ENCODE measurements around the gene TOMM40.
"Not testable (repeated sequence)": the region's sequence is repeated elsewhere in the genome, so short reads cannot be mapped to it uniquely, and the experiment has no call there.

The TOMM40 gene

GRCh38 chr19:44925114-44925891, 34.2 kb downstream of the TOMM40 start:
- FAIRE-seq (no peak), DNase-seq (ENCODE audit: insufficient read length, low spot score) (no peak)
- no peak for TF ChIP-seq CTCF (IDR thresholded peaks at IDR 0.05; ENCODE audit: insufficient read depth, missing control alignments)

GRCh38 chr19:44926245-44927077, 35.4 kb downstream of the TOMM40 start:
- FAIRE-seq; DNase-seq (ENCODE audit: insufficient read length, low spot score): not testable (repeated sequence)

GRCh38 chr19:44927746-44928145, 36.7 kb downstream of the TOMM40 start:
- no peak for TF ChIP-seq CTCF (IDR thresholded peaks at IDR 0.05; ENCODE audit: insufficient read depth, missing control alignments)
- no peak for DNase-seq (ENCODE audit: insufficient read length, low spot score)
- no peak for FAIRE-seq

GRCh38 chr19:44930088-44930487, 39.0 kb downstream of the TOMM40 start:
- DNase-seq (ENCODE audit: insufficient read length, low spot score) (no peak), FAIRE-seq (no peak)
- TF ChIP-seq CTCF (IDR thresholded peaks at IDR 0.05; ENCODE audit: insufficient read depth, missing control alignments): no peak

- no peak for DNase-seq (ENCODE audit: insufficient read length, low spot score)
- no peak for TF ChIP-seq CTCF (IDR thresholded peaks at IDR 0.05; ENCODE audit: insufficient read depth, missing control alignments)
- FAIRE-seq: no peak
Observed at GRCh38 chr19:44931541-44931940, 40.5 kb downstream of the TOMM40 start.

GRCh38 chr19:44939668-44940067, 48.6 kb downstream of the TOMM40 start:
- DNase-seq (ENCODE audit: insufficient read length, low spot score) (no peak), FAIRE-seq (no peak)
- no peak for TF ChIP-seq CTCF (IDR thresholded peaks at IDR 0.05; ENCODE audit: insufficient read depth, missing control alignments)

- DNase-seq (ENCODE audit: insufficient read length, low spot score): no peak
- TF ChIP-seq CTCF (IDR thresholded peaks at IDR 0.05; ENCODE audit: insufficient read depth, missing control alignments): no peak
- FAIRE-seq: no peak
Observed at GRCh38 chr19:44942067-44942571, 51.1 kb downstream of the TOMM40 start, which contains the start of gene APOC4. TSS of gene APOC4 (plus strand) at chr19:44942237. CDS start at chr19:44942278, 41 bp downstream.

All from D721Med (cell line).